Karpas-422 (cell line): ENCODE data around the gene IRX4. TPM values are rescaled to one million over a fixed set of nuclear protein-coding genes. Genes with fewer than 3 reads are reported as not detected.

ENCODE experiments used
- DNase-seq: peaks from one replicate; pipeline ENCODE4 v3.0.0-alpha.2; 2015
- H2AFZ ChIP-seq: fragments of 200-600 bp; sonication (generic); 2 replicates; pipeline ENCODE4 v1.6.1; 2014; ENCODE audit warnings: antibody characterized with exemption, low read length, mixed read lengths
- H3K27ac ChIP-seq: fragments of 200-600 bp; sonication (generic); 2 replicates; pipeline ENCODE4 v1.5.1; 2014; ENCODE audit warnings: mild to moderate bottlenecking, low read length, moderate library complexity
- H3K27me3 ChIP-seq: fragments of 200-600 bp; sonication (generic); 2 replicates; pipeline ENCODE4 v1.6.1; 2014; ENCODE audit warnings: low read length, mixed read lengths
- H3K36me3 ChIP-seq: fragments of 200-600 bp; sonication (generic); 2 replicates; pipeline ENCODE4 v1.6.1; 2014; ENCODE audit warnings: low read length, mixed read lengths; ENCODE audit not compliant: insufficient read depth
- H3K4me1 ChIP-seq: fragments of 200-600 bp; sonication (generic); 2 replicates; pipeline ENCODE4 v1.6.1; 2014; ENCODE audit warnings: mild to moderate bottlenecking, low read length, mixed read lengths
- H3K4me2 ChIP-seq: fragments of 200-600 bp; sonication (generic); 2 replicates; pipeline ENCODE4 v1.6.1; 2014; ENCODE audit warnings: low read length, low read depth, mild to moderate bottlenecking; ENCODE audit not compliant: poor library complexity, severe bottlenecking
- H3K4me3 ChIP-seq: fragments of 200-600 bp; sonication (generic); 2 replicates; pipeline ENCODE4 v1.5.1; 2014; ENCODE audit warnings: mild to moderate bottlenecking, antibody characterized with exemption, low read length, mixed read lengths
- H3K79me2 ChIP-seq: fragments of 200-600 bp; sonication (generic); 2 replicates; pipeline ENCODE4 v1.6.1; 2014; ENCODE audit warnings: mild to moderate bottlenecking, low read length, mixed read lengths
- H3K9ac ChIP-seq: fragments of 200-600 bp; sonication (generic); 2 replicates; pipeline ENCODE4 v1.6.0; 2014; ENCODE audit warnings: low read length
- H3K9me2 ChIP-seq: fragments of 200-600 bp; sonication (generic), shearing (Covaris generic); replicated peaks from 2 replicates; pipeline ENCODE4 v1.6.0; 2014; ENCODE audit warnings: mild to moderate bottlenecking, low read length, moderate library complexity; ENCODE audit not compliant: insufficient read depth
- H3K9me3 ChIP-seq: fragments of 300-700, 200-600 bp; sonication (generic); 2 replicates; pipeline ENCODE4 v1.6.1; 2014; ENCODE audit warnings: low read length, mixed read lengths
- H4K20me1 ChIP-seq: fragments of 200-600 bp; sonication (generic); 2 replicates; pipeline ENCODE4 v1.6.1; 2014; ENCODE audit warnings: mild to moderate bottlenecking, antibody characterized with exemption, low read length, low read depth; ENCODE audit not compliant: insufficient read depth
- total RNA-seq: library from RNA; depleted of rRNA; stranded (reverse); fragments of >200 nt; shearing (Covaris generic); gene quantifications from 2 replicates; pipeline ENCODE4 v1.2.3, GENCODE V29; 2014; ENCODE audit warnings: low replicate concordance; rRNA removed

Gene IRX4
- total RNA-seq = not detected in 2 replicates

DNA sequence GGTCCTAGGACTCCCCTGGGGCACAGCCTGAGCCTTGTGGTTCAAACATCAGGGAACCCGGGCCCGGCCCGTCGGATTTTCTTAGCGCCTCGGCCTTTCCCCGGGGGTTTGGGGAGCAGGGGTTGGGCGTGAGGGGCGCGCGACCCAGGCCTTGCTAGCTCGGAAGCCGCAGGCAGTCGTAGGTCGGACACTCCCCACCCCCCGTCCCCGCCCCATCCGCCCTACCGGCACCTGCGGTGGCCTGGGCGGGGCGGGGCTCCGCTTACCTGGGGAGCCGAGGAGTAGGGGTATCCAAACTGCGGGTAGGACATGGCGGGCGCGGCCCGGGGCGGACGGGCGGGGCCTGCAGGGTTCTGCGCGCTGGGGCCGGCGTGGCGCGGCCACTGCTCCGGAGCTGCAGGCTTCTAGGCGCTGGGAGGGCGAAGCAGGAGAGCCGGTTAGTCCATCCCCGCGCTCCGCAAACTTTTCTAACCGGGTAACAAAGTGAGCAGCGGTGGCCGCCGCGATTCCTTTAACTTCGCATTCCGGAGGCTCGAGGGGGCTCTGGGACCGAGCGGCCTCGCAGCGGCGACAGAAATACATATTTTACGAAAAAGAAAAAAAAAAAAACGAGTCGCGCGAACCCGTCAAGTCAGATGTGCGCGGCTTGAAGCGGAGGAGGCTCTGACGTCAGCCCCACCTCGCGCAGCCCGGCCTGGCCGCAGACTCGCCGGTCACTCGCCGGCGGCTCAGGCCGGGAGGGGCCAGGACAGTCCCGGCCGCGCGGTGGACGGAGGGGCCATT, at the start of gene IRX4:
IRX4 (minus strand) TSS at position 589 of the 783 bp plus-strand sequence; CDS start at position 311, 278 bp downstream.
- Histone ChIP-seq H3K27ac (no peak within 1 kb of the TSS), H3K27me3 (no peaks in the 10 kb centered on the region), H4K20me1 (no peaks in the 10 kb centered on the region), H3K9me2 (no peaks in the 10 kb centered on the region), H3K4me2 (no peak within 1 kb of the TSS), H3K9ac (no peak within 1 kb of the TSS), H2AFZ (no peak within 1 kb of the TSS), H3K79me2 (no peaks in the 10 kb centered on the region), H3K4me1 (no peaks in the 10 kb centered on the region), H3K4me3 (no peak within 1 kb of the TSS), H3K36me3 (no peaks in the 10 kb centered on the region), H3K9me3 (no peaks in the 10 kb centered on the region)
- DNase-seq = no peak

GRCh38 chr5:1931604-1932231, 49.0 kb upstream of the IRX4 start:
- Histone ChIP-seq H3K4me3 (no peak overlapping the region), H3K4me1 (no peaks in the 10 kb centered on the region), H2AFZ (no peak overlapping the region), H3K4me2 (no peak overlapping the region), H4K20me1 (no peaks in the 10 kb centered on the region), H3K27me3 (no peaks in the 10 kb centered on the region), H3K27ac (no peak overlapping the region), H3K9me2 (no peaks in the 10 kb centered on the region), H3K9ac (no peak overlapping the region), H3K79me2 (no peaks in the 10 kb centered on the region), H3K9me3 (no peaks in the 10 kb centered on the region; the same call in 1 of the 2 replicates), H3K36me3 (no peaks in the 10 kb centered on the region)
- DNase-seq = no peak

DNA sequence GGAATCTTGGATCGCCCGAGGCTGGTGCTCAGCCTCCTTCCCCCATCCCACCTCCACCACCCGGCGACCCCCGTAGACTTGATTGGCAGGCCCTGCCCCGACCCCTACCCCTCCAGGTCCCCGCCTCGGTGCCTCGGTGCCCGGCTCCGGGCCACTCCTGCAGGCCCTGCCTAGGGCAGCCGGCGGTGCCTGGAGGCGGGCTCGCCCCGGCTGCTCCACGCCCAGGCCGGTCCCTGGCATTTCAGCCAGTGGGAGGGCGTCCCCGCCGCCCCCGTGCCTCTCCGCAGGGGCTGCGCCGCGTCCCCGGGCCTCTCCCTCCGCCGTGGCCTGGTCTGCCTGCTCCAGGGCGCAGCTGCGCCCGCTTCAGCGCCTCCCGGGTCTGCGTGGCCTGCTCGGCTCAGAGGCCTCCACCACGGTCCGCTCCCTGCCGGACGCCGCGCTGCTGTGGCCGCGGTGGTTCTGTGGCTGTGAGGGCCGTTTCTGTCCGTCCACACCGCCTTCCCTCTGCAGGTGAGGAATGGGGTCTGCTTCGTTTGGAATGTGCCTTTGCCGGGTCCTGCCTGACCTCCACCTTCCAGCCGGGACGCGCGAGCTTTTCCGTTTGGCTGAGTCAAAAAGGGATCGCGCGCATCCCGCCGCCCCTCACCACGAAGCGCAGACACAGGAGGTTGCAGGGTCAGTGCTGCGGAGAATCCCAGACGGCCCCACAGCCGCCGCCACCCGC, 48.3 kb upstream of the IRX4 start:
- Histone ChIP-seq H3K36me3 (no peaks in the 10 kb centered on the region), H3K9me3 (no peaks in the 10 kb centered on the region; the same call in 1 of the 2 replicates), H3K9ac (no peak overlapping the region), H3K9me2 (no peaks in the 10 kb centered on the region), H3K27ac (no peak overlapping the region), H2AFZ (no peak overlapping the region), H3K27me3 (no peaks in the 10 kb centered on the region), H3K4me1 (no peaks in the 10 kb centered on the region), H3K4me2 (no peak overlapping the region), H4K20me1 (no peaks in the 10 kb centered on the region), H3K4me3 (no peak overlapping the region), H3K79me2 (no peaks in the 10 kb centered on the region)
- DNase-seq = no peak

DNA sequence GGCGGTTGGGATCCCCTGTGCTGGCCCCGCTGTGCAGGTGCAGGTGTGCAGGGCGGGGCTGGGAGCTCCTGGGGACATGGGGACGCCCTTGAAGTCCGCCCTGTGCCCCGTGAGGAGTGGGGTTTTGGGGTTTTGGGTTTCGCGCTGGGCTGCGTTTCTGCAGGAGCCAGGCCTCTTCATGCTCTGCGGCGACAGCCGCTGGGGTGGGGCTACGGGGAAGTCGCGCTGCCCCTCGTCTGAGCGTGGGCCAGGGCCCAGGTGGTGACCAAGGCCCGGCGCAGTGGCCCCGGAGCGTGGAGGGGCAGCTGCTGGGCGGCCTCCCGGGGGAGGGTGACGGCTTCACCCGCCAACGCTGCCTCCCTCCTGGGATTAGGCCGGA, 47.8 kb upstream of the IRX4 start:
- H3K27ac ChIP-seq = no peak overlapping the region
- H3K4me1 ChIP-seq = no peaks in the 10 kb centered on the region
- no peak overlapping the region for H3K4me2 ChIP-seq
- H3K36me3 ChIP-seq = no peaks in the 10 kb centered on the region
- no peaks in the 10 kb centered on the region for H3K79me2 ChIP-seq
- no peak overlapping the region for H3K4me3 ChIP-seq
- H3K9ac ChIP-seq = no peak overlapping the region
- no peaks in the 10 kb centered on the region for H3K27me3 ChIP-seq
- DNase-seq = no peak
- no peaks in the 10 kb centered on the region for H3K9me2 ChIP-seq
- H3K9me3 ChIP-seq = no peaks in the 10 kb centered on the region; the same call in 1 of the 2 replicates
- no peaks in the 10 kb centered on the region for H4K20me1 ChIP-seq
- H2AFZ ChIP-seq = no peak overlapping the region

DNA sequence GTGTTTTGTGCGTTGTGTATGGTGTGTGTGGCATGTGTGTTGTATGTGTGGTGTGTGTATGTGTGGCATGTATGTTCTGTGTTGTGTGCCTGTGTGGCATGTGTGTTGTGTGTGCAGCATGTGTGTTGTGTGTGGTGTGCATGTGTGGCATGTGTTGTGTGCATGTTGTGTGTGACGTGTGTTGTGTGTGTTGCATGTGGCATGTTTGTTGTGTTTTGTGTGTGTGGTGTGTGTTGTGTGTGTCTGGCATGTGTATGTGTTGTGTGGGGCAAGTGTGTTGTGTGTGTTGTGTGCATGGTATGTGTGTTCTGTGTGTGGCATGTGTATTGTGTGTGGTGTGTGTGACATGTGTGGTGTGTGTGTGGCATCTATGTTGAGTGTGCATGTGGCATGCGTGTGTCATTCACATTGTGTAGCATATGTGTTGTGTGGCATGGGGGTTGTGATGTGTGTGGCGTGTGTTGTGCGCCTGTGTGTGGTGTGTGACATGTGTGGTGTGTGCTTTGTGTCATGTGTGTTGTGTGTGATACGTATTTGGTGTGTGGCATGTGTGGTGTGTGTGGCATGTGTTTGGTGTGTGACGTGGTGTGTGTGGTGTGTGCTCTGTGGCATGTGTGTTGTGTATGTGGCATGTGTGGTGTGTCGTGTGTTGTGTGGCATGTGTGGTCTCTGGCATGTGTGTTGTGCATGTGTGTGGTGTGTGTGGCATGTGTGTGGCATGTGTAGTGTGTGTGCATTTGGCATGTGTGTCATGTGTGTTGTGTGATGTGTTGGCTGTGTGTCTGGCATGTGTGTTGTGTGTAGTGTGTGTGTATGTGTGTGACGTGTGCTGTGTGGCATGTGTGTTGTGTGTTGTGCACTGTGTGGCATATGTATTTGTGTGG, 46.6 kb upstream of the IRX4 start:
- H3K36me3 ChIP-seq = no peaks in the 10 kb centered on the region
- H3K4me1 ChIP-seq = no peaks in the 10 kb centered on the region
- H3K27me3 ChIP-seq = no peaks in the 10 kb centered on the region
- no peaks in the 10 kb centered on the region for H3K79me2 ChIP-seq
- no peaks in the 10 kb centered on the region for H3K9me2 ChIP-seq
- H3K4me2 ChIP-seq = no peak overlapping the region
- no peak for DNase-seq
- H4K20me1 ChIP-seq = no peaks in the 10 kb centered on the region
- no peaks in the 10 kb centered on the region; the same call in 1 of the 2 replicates for H3K9me3 ChIP-seq
- H2AFZ ChIP-seq = no peak overlapping the region
- no peak overlapping the region for H3K4me3 ChIP-seq
- H3K9ac ChIP-seq = no peak overlapping the region
- H3K27ac ChIP-seq = no peak overlapping the region

GRCh38 chr5:1926471-1927341, 44.0 kb upstream of the IRX4 start:
- Histone ChIP-seq H4K20me1 (no peaks in the 10 kb centered on the region), H3K4me3 (no peak overlapping the region), H3K4me1 (no peaks in the 10 kb centered on the region), H3K36me3 (no peaks in the 10 kb centered on the region), H3K27ac (no peak overlapping the region), H3K9ac (no peak overlapping the region), H3K4me2 (no peak overlapping the region), H3K9me2 (no peaks in the 10 kb centered on the region), H3K27me3 (no peaks in the 10 kb centered on the region), H3K79me2 (no peaks in the 10 kb centered on the region), H3K9me3 (no peaks in the 10 kb centered on the region; the same call in 1 of the 2 replicates), H2AFZ (no peak overlapping the region)
- DNase-seq = no peak

GRCh38 chr5:1926071-1926440, 43.3 kb upstream of the IRX4 start:
- Histone ChIP-seq H3K79me2 (no peaks in the 10 kb centered on the region), H2AFZ (no peak overlapping the region), H3K4me3 (no peak overlapping the region), H3K36me3 (no peaks in the 10 kb centered on the region), H4K20me1 (no peaks in the 10 kb centered on the region), H3K27ac (no peak overlapping the region), H3K9me3 (no peaks in the 10 kb centered on the region; the same call in 1 of the 2 replicates), H3K9ac (no peak overlapping the region), H3K9me2 (no peaks in the 10 kb centered on the region), H3K27me3 (no peaks in the 10 kb centered on the region), H3K4me2 (no peak overlapping the region), H3K4me1 (no peaks in the 10 kb centered on the region)
- no peak for DNase-seq
